ENCODE results near the gene TXNDC2. TPM values are rescaled to one million over a fixed set of nuclear protein-coding genes. Genes with fewer than 3 reads are reported as not detected.
"Not testable (repeated sequence)": the region's sequence is repeated elsewhere in the genome, so short reads cannot be mapped to it uniquely, and the experiment has no call there.

Gene TXNDC2
- polyA plus RNA-seq, 3 donors, result 0.10 to 0.36 TPM; not detected in 1

DNA sequence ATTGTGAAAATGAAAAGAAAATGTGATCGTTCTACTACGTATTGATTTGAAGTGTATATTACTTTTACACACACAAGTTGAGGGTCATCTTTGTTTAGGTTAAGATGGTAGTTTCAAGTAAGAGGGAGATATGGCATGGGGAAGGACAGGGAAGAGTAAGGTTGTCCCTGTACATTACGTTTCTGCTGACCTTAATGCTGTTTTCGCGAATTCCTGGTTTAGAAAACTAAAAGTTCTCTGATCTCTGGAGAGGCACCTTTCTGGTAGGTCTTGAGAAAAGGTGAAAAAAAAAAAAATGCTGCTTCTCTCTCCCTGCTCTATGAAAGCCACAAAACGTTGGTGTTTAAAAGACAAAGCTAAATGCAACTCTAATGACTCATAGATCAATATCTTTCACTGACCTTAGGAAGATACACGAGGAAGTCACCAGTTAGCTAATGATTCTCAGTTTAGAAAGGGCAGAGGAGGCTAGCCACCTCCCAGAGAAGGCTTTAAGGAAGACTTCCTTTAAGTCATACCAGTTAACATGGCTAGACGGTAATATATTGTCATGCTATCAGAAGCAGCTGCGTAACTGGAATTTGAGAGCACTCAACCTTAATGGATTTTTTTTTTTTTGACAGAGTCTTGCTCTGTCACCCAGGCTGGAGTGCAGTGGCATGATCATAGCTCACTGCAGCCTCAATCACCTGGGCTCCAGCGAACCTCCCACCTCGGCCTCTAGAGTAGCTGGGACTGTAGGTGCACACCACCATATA, 13.2 kb downstream of the TXNDC2 start:
- intact Hi-C loops (cut with micrococcal nuclease), result no loop called here
- Histone ChIP-seq H3K27ac (ENCODE audit: low read depth in 1 of 2, low read length in 2 of 2) (no peak overlapping the region), H3K4me3 (replicated peaks in 1 of 3; ENCODE audit: low read depth in 2 of 3, low read length in 3 of 3) (no peak overlapping the region), H3K36me3 (replicated peaks in 1 of 2; ENCODE audit: control insufficient read depth in 1 of 2, insufficient read depth in 2 of 2, low read length in 2 of 2) (no peaks in the 10 kb centered on the region), H3K4me2 (replicated peaks; ENCODE audit: extremely low read depth, low read length, poor library complexity, severe bottlenecking) (no peak overlapping the region), H3K9ac (ENCODE audit: insufficient read depth, low read length, poor library complexity, severe bottlenecking) (no peak overlapping the region), H3K9me3 (replicated peaks in 1 of 2; ENCODE audit: control insufficient read depth in 1 of 2, insufficient read depth in 1 of 2, low read length in 2 of 2) (no peaks in the 10 kb centered on the region), H4K20me1 (ENCODE audit: insufficient read depth, low read length) (no peaks in the 10 kb centered on the region), H3K4me1 (ENCODE audit: control insufficient read depth in 1 of 2, insufficient read depth in 2 of 2, low read length in 2 of 2) (no peaks in the 10 kb centered on the region), H3K79me2 (ENCODE audit: insufficient read depth, low read length) (no peaks in the 10 kb centered on the region), H2AFZ (ENCODE audit: insufficient read depth, low read depth, low read length, poor library complexity, severe bottlenecking) (no peak overlapping the region), H3K27me3 (ENCODE audit: control insufficient read depth in 2 of 2, insufficient read depth in 2 of 2, low read length in 2 of 2) (no peaks in the 10 kb centered on the region)
- Mint-ChIP-seq H3K27me3 (ENCODE audit: low read depth in 3 of 3) (peaks cover 0 to 3% (median 2%) of the 10 kb centered on the region in 3 donors), H3K36me3 (no peaks in the 10 kb centered on the region), H3K27ac (no peak overlapping the region), H3K4me1 (no peaks in the 10 kb centered on the region), H3K4me3 (no peak overlapping the region), H3K9me3 (peaks cover 0 to 2% (median 0%) of the 10 kb centered on the region in 7 donors)
- DNase-seq, result no peak
- 93% methylated on average over 2 of the region's 11 CpGs for WGBS (ENCODE audit: insufficient coverage)
- no peak for TF ChIP-seq CTCF (IDR thresholded peaks at IDR 0.05)

- H3K27me3 ChIP-seq (ENCODE audit: control insufficient read depth in 2 of 2, insufficient read depth in 2 of 2, low read length in 2 of 2); H3K4me2 ChIP-seq (replicated peaks; ENCODE audit: extremely low read depth, low read length, poor library complexity, severe bottlenecking); H3K4me3 ChIP-seq (replicated peaks in 1 of 3; ENCODE audit: low read depth in 2 of 3, low read length in 3 of 3); H3K27me3 Mint-ChIP-seq (ENCODE audit: low read depth in 3 of 3); intact Hi-C loops (cut with micrococcal nuclease); H3K27ac ChIP-seq (ENCODE audit: low read depth in 1 of 2, low read length in 2 of 2); H3K4me1 ChIP-seq (ENCODE audit: control insufficient read depth in 1 of 2, insufficient read depth in 2 of 2, low read length in 2 of 2); H3K36me3 ChIP-seq (replicated peaks in 1 of 2; ENCODE audit: control insufficient read depth in 1 of 2, insufficient read depth in 2 of 2, low read length in 2 of 2); H3K9me3 Mint-ChIP-seq; H3K27ac Mint-ChIP-seq; H3K4me1 Mint-ChIP-seq; H4K20me1 ChIP-seq (ENCODE audit: insufficient read depth, low read length); H3K79me2 ChIP-seq (ENCODE audit: insufficient read depth, low read length); H2AFZ ChIP-seq (ENCODE audit: insufficient read depth, low read depth, low read length, poor library complexity, severe bottlenecking); H3K36me3 Mint-ChIP-seq; H3K9me3 ChIP-seq (replicated peaks in 1 of 2; ENCODE audit: control insufficient read depth in 1 of 2, insufficient read depth in 1 of 2, low read length in 2 of 2); DNase-seq; H3K4me3 Mint-ChIP-seq; H3K9ac ChIP-seq (ENCODE audit: insufficient read depth, low read length, poor library complexity, severe bottlenecking): not testable (repeated sequence)
- no CpG with 5 or more reads among the region's 1 CpG for WGBS (ENCODE audit: insufficient coverage)
These were observed 13.8 kb downstream of the TXNDC2 start for GRCh38 chr18:9899550-9899930.
